SK-MEL-5 (cell line): Measurements from ENCODE around the gene DPH5. TPM values are rescaled to one million over a fixed set of nuclear protein-coding genes. Genes with fewer than 3 reads are reported as not detected.
"Not testable (repeated sequence)": the region's sequence is repeated elsewhere in the genome, so short reads cannot be mapped to it uniquely, and the experiment has no call there.

ENCODE experiments used
- DNase-seq: peaks from one replicate; pipeline ENCODE4 v3.0.0-alpha.2; 2016; ENCODE audit warnings: low read depth, low spot score
- in situ Hi-C: cut with HindIII; loops from 2 replicates; pipeline ENCODE4 v1.10.0; 2016; ENCODE audit warnings: low sequenced_read_pairs, high pct_unique_total_duplicates, low pct_unique_long_range_greater_than_20kb
- total RNA-seq: library from RNA; depleted of rRNA; stranded (reverse); fragments of >200 nt; shearing (Covaris generic); gene quantifications from 2 replicates; pipeline ENCODE4 v1.2.3, GENCODE V29; 2014; rRNA removed

Gene DPH5
- total RNA-seq, 1 experiment from 2014 or later, result 48.3 TPM

- in situ Hi-C loops, result no loop called here
- DNase-seq, result no peak
Observed at GRCh38 chr1:100953960-100954730, 71.4 kb downstream of the DPH5 start.

DNA sequence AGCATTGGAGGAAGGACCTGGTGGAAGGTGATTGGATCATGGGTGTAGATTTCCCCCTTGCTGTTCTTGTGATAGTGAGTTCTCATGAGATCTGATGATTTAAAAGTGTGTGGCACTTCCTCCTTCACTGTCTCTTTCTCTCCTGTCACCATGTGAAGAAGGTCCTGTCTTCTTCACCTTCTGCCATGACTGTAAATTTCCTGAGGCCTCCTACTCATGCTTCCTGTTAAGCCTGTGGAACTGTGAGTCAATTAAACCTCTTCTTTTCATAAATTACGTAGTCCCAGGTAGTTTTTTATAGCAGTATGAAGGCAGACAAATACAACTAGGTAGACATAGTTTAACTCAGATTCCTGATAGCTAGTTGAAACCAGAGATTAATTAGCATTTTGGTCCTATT, 72.6 kb downstream of the DPH5 start:
- in situ Hi-C loops, DNase-seq: not testable (repeated sequence)

- no peak for DNase-seq
- in situ Hi-C loops, result no loop called here
Observed at GRCh38 chr1:100952104-100952745, 73.4 kb downstream of the DPH5 start.

GRCh38 chr1:100950781-100951180, 74.8 kb downstream of the DPH5 start:
- no peak for DNase-seq
- in situ Hi-C loops, result no loop called here

- in situ Hi-C loops, result no loop called here
- no peak for DNase-seq
Observed at GRCh38 chr1:100950337-100950736, 75.2 kb downstream of the DPH5 start.

DNA sequence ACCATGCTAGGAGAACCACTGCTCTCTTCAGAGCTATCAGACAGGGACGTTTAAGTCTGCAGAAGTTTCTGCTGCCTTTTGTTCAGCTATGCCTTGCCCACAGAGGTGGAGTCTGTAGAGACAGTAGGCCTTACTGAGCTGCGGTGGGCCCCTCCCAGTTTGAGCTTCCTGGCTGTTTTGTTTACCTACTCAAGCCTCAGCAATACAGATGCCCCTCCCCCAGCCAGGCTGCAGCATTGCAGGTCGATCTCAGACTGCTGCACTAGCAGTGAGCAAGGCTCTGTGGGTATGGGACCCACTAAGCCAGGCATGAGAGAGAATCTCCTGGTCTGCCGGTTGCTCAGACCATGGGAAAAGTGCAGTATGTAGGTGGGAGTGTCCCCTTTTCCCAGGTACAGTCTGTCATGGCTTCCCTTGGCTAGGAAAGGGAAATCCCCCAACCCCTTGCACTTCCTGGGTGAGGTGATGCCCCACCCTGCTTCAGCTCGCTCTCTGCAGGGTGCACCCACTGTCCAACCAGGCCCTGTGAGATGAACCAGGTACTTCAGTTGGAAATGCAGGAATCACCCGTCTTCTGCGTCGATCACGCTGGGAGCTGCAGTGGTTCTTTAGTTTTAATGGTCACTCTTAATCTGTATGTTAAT, 75.9 kb downstream of the DPH5 start:
- DNase-seq, in situ Hi-C loops: not testable (repeated sequence)

DNA sequence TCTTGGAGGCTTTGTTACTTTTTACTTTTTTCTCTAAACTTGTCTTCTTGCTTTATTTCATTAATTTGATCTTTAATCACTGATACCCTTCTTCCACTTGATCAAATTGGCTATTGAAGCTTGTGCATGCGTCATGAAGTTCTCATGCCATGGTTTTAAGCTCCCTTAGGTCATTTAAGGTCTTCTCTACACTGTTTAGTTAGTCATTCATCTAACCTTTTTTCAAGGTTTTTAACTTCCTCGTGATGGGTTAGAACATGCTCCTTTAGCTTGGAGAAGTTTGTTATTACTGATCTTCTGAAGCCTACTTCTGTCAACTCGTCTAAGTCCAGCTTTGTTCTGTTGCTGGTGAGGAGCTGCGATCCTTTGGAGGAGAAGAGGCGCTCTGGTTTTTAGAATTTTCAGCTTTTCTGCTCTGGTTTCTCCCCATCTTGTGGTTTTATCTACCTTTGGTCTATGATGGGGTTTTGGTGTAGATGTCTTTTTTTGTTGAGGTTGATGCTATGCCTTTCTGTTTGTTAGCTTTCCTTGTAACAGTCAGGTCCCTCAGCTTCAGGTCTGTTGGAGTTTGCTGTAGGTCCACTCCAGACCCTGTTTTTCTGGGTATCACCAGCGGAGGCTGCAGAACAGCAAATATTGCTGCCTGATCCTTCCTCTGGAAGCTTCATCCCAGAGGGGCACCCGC, 76.7 kb downstream of the DPH5 start:
- in situ Hi-C loops, DNase-seq: not testable (repeated sequence)

DNA sequence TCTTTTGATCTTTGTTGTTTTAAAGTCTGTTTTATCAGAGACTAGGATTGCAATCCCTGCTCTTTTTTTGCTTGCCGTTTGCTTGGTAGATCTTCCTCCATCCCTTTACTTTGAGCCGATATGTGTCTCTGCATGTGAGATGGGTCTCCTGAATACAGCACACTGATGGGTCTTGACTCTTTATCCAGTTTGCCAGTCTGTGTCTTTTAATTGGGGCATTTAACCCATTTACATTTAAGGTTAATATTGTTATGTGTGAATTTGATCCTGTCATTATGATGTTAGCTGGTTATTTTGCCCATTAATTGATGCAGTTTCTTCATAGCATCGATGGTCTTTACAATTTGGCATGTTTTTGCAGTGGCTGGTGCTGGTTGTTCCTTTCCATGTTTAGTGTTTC, 77.8 kb downstream of the DPH5 start:
- in situ Hi-C loops, DNase-seq: not testable (repeated sequence)

GRCh38 chr1:100946064-100946463, 79.5 kb downstream of the DPH5 start:
- DNase-seq, in situ Hi-C loops: not testable (repeated sequence)

DNA sequence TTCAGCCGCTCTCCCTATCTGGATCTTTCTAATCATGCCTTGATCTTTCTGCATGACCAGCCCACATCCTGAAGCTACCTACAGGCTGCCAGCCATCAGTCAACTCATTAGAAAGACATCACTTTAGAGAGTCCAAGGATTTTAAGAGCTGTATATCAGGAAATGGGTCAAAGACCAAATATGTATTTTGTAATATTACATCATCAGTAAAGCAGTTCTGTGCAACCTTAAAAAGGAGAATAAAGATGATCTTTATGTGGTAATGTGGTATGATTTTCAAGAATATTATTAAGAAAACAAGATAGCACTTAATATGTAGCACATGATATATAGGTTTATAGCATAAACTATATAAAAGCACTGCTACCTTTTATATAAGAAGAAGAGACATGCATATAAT, 82.1 kb downstream of the DPH5 start:
- in situ Hi-C loops, result no loop called here
- no peak for DNase-seq

- in situ Hi-C loops, result no loop called here
- no peak for DNase-seq
Observed at GRCh38 chr1:100942304-100943046, 83.1 kb downstream of the DPH5 start.

- no peak for DNase-seq
- in situ Hi-C loops, result no loop called here
Observed at GRCh38 chr1:100941580-100942216, 83.9 kb downstream of the DPH5 start.

- no peak for DNase-seq
- in situ Hi-C loops, result no loop called here
Observed at GRCh38 chr1:100941098-100941527, 84.5 kb downstream of the DPH5 start.

Other genes with a start within 250 kb of the DPH5 start
- 14.4 and 17.2 TPM in 2 replicates for gene EXTL2, start 130.9 kb downstream of the DPH5 start, total RNA-seq
- 33.4 and 36.8 TPM in 2 replicates for gene SLC30A7, start 129.7 kb downstream of the DPH5 start, total RNA-seq
- 0.03 TPM in 1 of 2 replicates, not detected in the other for gene S1PR1, start 211.2 kb upstream of the DPH5 start, total RNA-seq